A673 (cell line): Measurements from ENCODE around the gene MTERF1.

ENCODE experiments used
- CTCF ChIP-seq: fragments of 300-800, 200-600 bp; sonication (generic); conservative IDR thresholded peaks from 2 replicates; pipeline ENCODE4 v1.5.1; 2017; ENCODE audit warnings: low read depth, mild to moderate bottlenecking, antibody characterized with exemption, low read length, moderate library complexity, mixed read lengths
- EZH2 ChIP-seq: fragments of 200-600 bp; sonication (generic); IDR thresholded peaks from 2 replicates; pipeline ENCODE4 v1.6.1; 2017; ENCODE audit warnings: borderline replicate concordance, low read depth, mild to moderate bottlenecking, mixed read lengths, antibody characterized with exemption, low read length; ENCODE audit not compliant: poor library complexity, severe bottlenecking

DNA sequence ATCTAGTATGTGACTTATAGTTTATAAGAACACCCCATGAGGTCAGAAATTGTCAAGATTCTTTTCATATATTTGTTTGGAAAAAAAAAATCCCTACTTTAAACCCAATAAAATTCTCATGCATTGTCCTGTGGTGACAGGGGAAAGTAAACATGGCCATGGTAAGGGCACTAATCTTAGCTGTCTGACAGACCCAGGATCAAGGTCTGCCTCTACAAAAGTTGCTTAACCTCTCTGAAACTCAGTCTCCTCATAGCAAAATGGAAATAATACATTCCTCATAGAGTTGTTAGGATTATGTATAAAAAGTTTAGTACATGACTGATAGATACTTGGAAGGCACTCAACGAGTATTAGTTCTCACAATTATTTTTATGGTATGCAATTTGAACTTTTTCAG, 37.9 kb upstream of the MTERF1 start:
- no peak for TF ChIP-seq CTCF
- no peak for TF ChIP-seq EZH2
